ENCODE data around the gene SPTBN5. TPM values are rescaled to one million over a fixed set of nuclear protein-coding genes. Genes with fewer than 3 reads are reported as not detected.

SPTBN5 gene
- total RNA-seq, 4 donors from 2014 or later, result 0.17 to 1.2 (median 0.68) TPM

GRCh38 chr15:41885841-41886240 is 8.0 kb downstream of the SPTBN5 start:
- Histone ChIP-seq H3K9me3 (no peaks in the 10 kb centered on the region), H3K4me1 (peaks cover 14 to 20% (median 16%) of the 10 kb centered on the region in 4 donors), H3K36me3 (peaks cover 0 to 2% (median 0%) of the 10 kb centered on the region in 4 donors), H3K27ac (replicated peaks in 1 of 4) (no peak overlapping the region), H3K27me3 (peaks cover 0 to 12% (median 0%) of the 10 kb centered on the region in 4 donors), H3K4me3 (no peak overlapping the region)
- intact Hi-C loops (cut with DNase I), result no loop called here
- no peak for TF ChIP-seq POLR2A (IDR thresholded peaks at IDR 0.05; ENCODE audit: low read depth)
- no peak for TF ChIP-seq POLR2AphosphoS5 (IDR thresholded peaks at IDR 0.05)
- no peak for TF ChIP-seq EP300 (IDR thresholded peaks at IDR 0.05)
- TF ChIP-seq CTCF (IDR thresholded peaks at IDR 0.05), result no peak
- no peak for DNase-seq (ENCODE audit: extremely low spot score)
- WGBS, result no CpG with 5 or more reads among the region's 14 CpGs

- H3K9me3 ChIP-seq, result no peaks in the 10 kb centered on the region
- peaks cover 0 to 2% (median 0%) of the 10 kb centered on the region in 4 donors for H3K36me3 ChIP-seq
- H3K27me3 ChIP-seq, result peaks cover 0 to 13% (median 0%) of the 10 kb centered on the region in 4 donors
- H3K27ac ChIP-seq (replicated peaks in 1 of 4), result no peak overlapping the region
- intact Hi-C loops (cut with DNase I), result no loop called here
- TF ChIP-seq CTCF (IDR thresholded peaks at IDR 0.05) (no peak), POLR2AphosphoS5 (IDR thresholded peaks at IDR 0.05) (no peak), POLR2A (IDR thresholded peaks at IDR 0.05; ENCODE audit: low read depth) (no peak), EP300 (IDR thresholded peaks at IDR 0.05) (no peak)
- peaks cover 14 to 20% (median 16%) of the 10 kb centered on the region in 4 donors for H3K4me1 ChIP-seq
- no peak for DNase-seq (ENCODE audit: extremely low spot score)
- H3K4me3 ChIP-seq, result no peak overlapping the region
Measured at GRCh38 chr15:41885321-41885720, 8.5 kb downstream of the SPTBN5 start.

GRCh38 chr15:41884458-41884857 is 9.4 kb downstream of the SPTBN5 start:
- Histone ChIP-seq H3K27ac (replicated peaks in 1 of 4) (no peak overlapping the region), H3K4me3 (no peak overlapping the region), H3K4me1 (peaks cover 14 to 20% (median 16%) of the 10 kb centered on the region in 4 donors), H3K9me3 (no peaks in the 10 kb centered on the region), H3K27me3 (peaks cover 0 to 16% (median 0%) of the 10 kb centered on the region in 4 donors), H3K36me3 (peaks cover 0 to 5% (median 0%) of the 10 kb centered on the region in 4 donors)
- no peak for DNase-seq (ENCODE audit: extremely low spot score)
- WGBS, result 87% methylated on average over 7 of the region's 7 CpGs
- intact Hi-C loops (cut with DNase I), result no loop called here
- no peak for TF ChIP-seq POLR2A (IDR thresholded peaks at IDR 0.05; ENCODE audit: low read depth)
- TF ChIP-seq EP300 (IDR thresholded peaks at IDR 0.05), result no peak
- TF ChIP-seq CTCF (IDR thresholded peaks at IDR 0.05), result no peak
- TF ChIP-seq POLR2AphosphoS5 (IDR thresholded peaks at IDR 0.05), result no peak

GRCh38 chr15:41883484-41883825 is 10.4 kb downstream of the SPTBN5 start:
- Histone ChIP-seq H3K4me3 (no peak overlapping the region), H3K27ac (replicated peaks in 1 of 4) (no peak overlapping the region), H3K36me3 (peaks cover 0 to 5% (median 0%) of the 10 kb centered on the region in 4 donors), H3K27me3 (peaks cover 0 to 20% (median 0%) of the 10 kb centered on the region in 4 donors), H3K4me1 (peaks cover 14 to 20% (median 16%) of the 10 kb centered on the region in 4 donors), H3K9me3 (no peaks in the 10 kb centered on the region)
- 100% methylated on average over 1 of the region's 2 CpGs for whole genome bisulfite sequencing
- TF ChIP-seq CTCF (IDR thresholded peaks at IDR 0.05), result no peak
- no peak for TF ChIP-seq POLR2A (IDR thresholded peaks at IDR 0.05; ENCODE audit: low read depth)
- intact Hi-C loops (cut with DNase I), result no loop called here
- DNase-seq (ENCODE audit: extremely low spot score), result no peak

All from esophagus muscularis mucosa (tissue), 4 donors.